SK-N-SH treated with all-trans-retinoic acid at 6 μM for 48 hours (cell line): ENCODE data around the gene BPIFB2.

Experiments used
- ATAC-seq: fragments of 200-7000 bp; cut with Tn5 transposase; 3 replicates; pipeline ENCODE4 v1.9.1; 2020; ENCODE audit warnings: mild to moderate bottlenecking, moderate library complexity
- ARNTL ChIP-seq: fragments of 450-650 bp; formaldehyde crosslinking; IDR thresholded peaks from 2 replicates; pipeline ENCODE4 v1.5.0; 2020; ENCODE audit warnings: low read depth, mild to moderate bottlenecking, moderate library complexity, borderline replicate concordance
- BACH2 ChIP-seq: fragments of 250-450 bp; sonication (Bioruptor Pico); IDR thresholded peaks from 2 replicates; pipeline ENCODE4 v1.9.0; 2021; ENCODE audit warnings: mild to moderate bottlenecking, borderline replicate concordance
- CREB5 ChIP-seq: fragments of 250-450 bp; sonication (Bioruptor Pico); IDR thresholded peaks from 2 replicates; pipeline ENCODE4 v1.5.1; 2020; ENCODE audit warnings: low read depth, mild to moderate bottlenecking, moderate library complexity
- CSDC2 ChIP-seq: fragments of 250-450 bp; sonication (Bioruptor Pico); IDR thresholded peaks from 2 replicates; pipeline ENCODE4 v1.5.0; 2020; ENCODE audit warnings: mild to moderate bottlenecking, moderate library complexity
- CSRNP3 ChIP-seq: fragments of 250-450 bp; sonication (Bioruptor Pico); IDR thresholded peaks from 2 replicates; pipeline ENCODE4 v1.5.1; 2021; ENCODE audit warnings: mild to moderate bottlenecking, moderate library complexity
- ESRRG ChIP-seq: fragments of 250-450 bp; sonication (Bioruptor Pico); IDR thresholded peaks from 2 replicates; pipeline ENCODE4 v1.6.1; 2021; ENCODE audit warnings: mild to moderate bottlenecking
- GLIS3 ChIP-seq: fragments of 250-450 bp; sonication (Bioruptor Pico); IDR thresholded peaks from 2 replicates; pipeline ENCODE4 v1.5.0; 2020; ENCODE audit warnings: mild to moderate bottlenecking, moderate library complexity
- ISL1 ChIP-seq: fragments of 250-450 bp; sonication (Bioruptor Pico); IDR thresholded peaks from 2 replicates; pipeline ENCODE4 v2.1.2; 2022; ENCODE audit warnings: mild to moderate bottlenecking, moderate library complexity
- OSR1 ChIP-seq: fragments of 250-450 bp; sonication (Bioruptor Pico); IDR thresholded peaks from 2 replicates; pipeline ENCODE4 v1.8.0; 2022; ENCODE audit warnings: moderate library complexity, mild to moderate bottlenecking, inconsistent platforms
- PATZ1 ChIP-seq: fragments of 250-450 bp; sonication (Bioruptor Pico); IDR thresholded peaks from 2 replicates; pipeline ENCODE4 v1.8.0; 2020; ENCODE audit warnings: mild to moderate bottlenecking, moderate library complexity, borderline replicate concordance
- PPARA ChIP-seq: fragments of 250-450 bp; sonication (Bioruptor Pico); IDR thresholded peaks from 2 replicates; pipeline ENCODE4 v1.5.0; 2020; ENCODE audit warnings: mild to moderate bottlenecking, borderline replicate concordance
- RARB ChIP-seq: fragments of 250-450 bp; sonication (Bioruptor Pico); IDR thresholded peaks from 2 replicates; pipeline ENCODE4 v1.8.0; 2021; ENCODE audit warnings: mild to moderate bottlenecking, moderate library complexity
- TCF4 ChIP-seq: fragments of 250-450 bp; sonication (Bioruptor Pico); IDR thresholded peaks from 2 replicates; pipeline ENCODE4 v1.8.0; 2021; ENCODE audit warnings: mild to moderate bottlenecking, moderate library complexity, borderline replicate concordance
- TOX ChIP-seq: fragments of 250-450 bp; sonication (Bioruptor Pico); IDR thresholded peaks from 2 replicates; pipeline ENCODE4 v1.8.0; 2021; ENCODE audit warnings: mild to moderate bottlenecking, moderate library complexity, borderline replicate concordance
- ZC3H10 ChIP-seq: fragments of 250-450 bp; sonication (Bioruptor Pico); IDR thresholded peaks from 2 replicates; pipeline ENCODE4 v1.5.1; 2021; ENCODE audit warnings: mild to moderate bottlenecking, moderate library complexity
- ZFP3 ChIP-seq: fragments of 250-450 bp; sonication (Bioruptor Pico); IDR thresholded peaks from 2 replicates; pipeline ENCODE4 v1.5.0; 2020; ENCODE audit warnings: mild to moderate bottlenecking, moderate library complexity
- ZFP30 ChIP-seq: fragments of 450-650 bp; formaldehyde crosslinking; IDR thresholded peaks from 2 replicates; pipeline ENCODE4 v1.5.0; 2022; ENCODE audit warnings: mild to moderate bottlenecking, moderate library complexity
- ZNF565 ChIP-seq: fragments of 450-650 bp; formaldehyde crosslinking; conservative IDR thresholded peaks from 2 replicates; pipeline ENCODE4 v1.5.0; 2020; ENCODE audit warnings: low read depth, mild to moderate bottlenecking, moderate library complexity
- ZNF70 ChIP-seq: fragments of 450-650 bp; formaldehyde crosslinking; IDR thresholded peaks from 2 replicates; pipeline ENCODE4 v1.5.0; 2020; ENCODE audit warnings: mild to moderate bottlenecking, moderate library complexity
- ZNF8 ChIP-seq: fragments of 450-650 bp; formaldehyde crosslinking; IDR thresholded peaks from 2 replicates; pipeline ENCODE4 v1.5.0; 2020; ENCODE audit warnings: mild to moderate bottlenecking, moderate library complexity
- TF ChIP-seq, protein P1 (sequence below): fragments of 250-450 bp; sonication (Bioruptor Pico); IDR thresholded peaks from 2 replicates; pipeline ENCODE4 v1.5.0; 2020; ENCODE audit warnings: mild to moderate bottlenecking, moderate library complexity
- TF ChIP-seq, protein P2 (sequence below): fragments of 250-450 bp; sonication (Bioruptor Pico); IDR thresholded peaks from 2 replicates; pipeline ENCODE4 v1.8.0; 2021; ENCODE audit warnings: low read depth, mild to moderate bottlenecking, moderate library complexity, borderline replicate concordance

Gene BPIFB2

GRCh38 chr20:33006776-33007375 is 628 bp upstream of the BPIFB2 start:
- ATAC-seq = no peak
- no peak for TF ChIP-seq ZNF8
- no peak for TF ChIP-seq CSDC2
- no peak for TF ChIP-seq ZFP3
- TF ChIP-seq ESRRG (CRISPR knock-in tag) = no peak
- no peak for TF ChIP-seq ARNTL (CRISPR knock-in tag)
- TF ChIP-seq CREB5 = no peak
- TF ChIP-seq BACH2 (CRISPR knock-in tag) = no peak
- TF ChIP-seq TCF4 = no peak
- TF ChIP-seq ZNF70 (CRISPR knock-in tag) = no peak
- no peak for TF ChIP-seq RARB (CRISPR knock-in tag)
- TF ChIP-seq OSR1 = no peak
- TF ChIP-seq ZNF565 = no peak
- TF ChIP-seq TOX (CRISPR knock-in tag) = no peak
- TF ChIP-seq, protein P1, sequence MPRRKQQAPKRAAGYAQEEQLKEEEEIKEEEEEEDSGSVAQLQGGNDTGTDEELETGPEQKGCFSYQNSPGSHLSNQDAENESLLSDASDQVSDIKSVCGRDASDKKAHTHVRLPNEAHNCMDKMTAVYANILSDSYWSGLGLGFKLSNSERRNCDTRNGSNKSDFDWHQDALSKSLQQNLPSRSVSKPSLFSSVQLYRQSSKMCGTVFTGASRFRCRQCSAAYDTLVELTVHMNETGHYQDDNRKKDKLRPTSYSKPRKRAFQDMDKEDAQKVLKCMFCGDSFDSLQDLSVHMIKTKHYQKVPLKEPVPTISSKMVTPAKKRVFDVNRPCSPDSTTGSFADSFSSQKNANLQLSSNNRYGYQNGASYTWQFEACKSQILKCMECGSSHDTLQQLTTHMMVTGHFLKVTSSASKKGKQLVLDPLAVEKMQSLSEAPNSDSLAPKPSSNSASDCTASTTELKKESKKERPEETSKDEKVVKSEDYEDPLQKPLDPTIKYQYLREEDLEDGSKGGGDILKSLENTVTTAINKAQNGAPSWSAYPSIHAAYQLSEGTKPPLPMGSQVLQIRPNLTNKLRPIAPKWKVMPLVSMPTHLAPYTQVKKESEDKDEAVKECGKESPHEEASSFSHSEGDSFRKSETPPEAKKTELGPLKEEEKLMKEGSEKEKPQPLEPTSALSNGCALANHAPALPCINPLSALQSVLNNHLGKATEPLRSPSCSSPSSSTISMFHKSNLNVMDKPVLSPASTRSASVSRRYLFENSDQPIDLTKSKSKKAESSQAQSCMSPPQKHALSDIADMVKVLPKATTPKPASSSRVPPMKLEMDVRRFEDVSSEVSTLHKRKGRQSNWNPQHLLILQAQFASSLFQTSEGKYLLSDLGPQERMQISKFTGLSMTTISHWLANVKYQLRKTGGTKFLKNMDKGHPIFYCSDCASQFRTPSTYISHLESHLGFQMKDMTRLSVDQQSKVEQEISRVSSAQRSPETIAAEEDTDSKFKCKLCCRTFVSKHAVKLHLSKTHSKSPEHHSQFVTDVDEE (CRISPR knock-in tag) = no peak
- TF ChIP-seq ISL1 (CRISPR knock-in tag) = no peak
- TF ChIP-seq GLIS3 (CRISPR knock-in tag) = no peak
- TF ChIP-seq PATZ1 (CRISPR knock-in tag) = no peak
- TF ChIP-seq, protein P2, sequence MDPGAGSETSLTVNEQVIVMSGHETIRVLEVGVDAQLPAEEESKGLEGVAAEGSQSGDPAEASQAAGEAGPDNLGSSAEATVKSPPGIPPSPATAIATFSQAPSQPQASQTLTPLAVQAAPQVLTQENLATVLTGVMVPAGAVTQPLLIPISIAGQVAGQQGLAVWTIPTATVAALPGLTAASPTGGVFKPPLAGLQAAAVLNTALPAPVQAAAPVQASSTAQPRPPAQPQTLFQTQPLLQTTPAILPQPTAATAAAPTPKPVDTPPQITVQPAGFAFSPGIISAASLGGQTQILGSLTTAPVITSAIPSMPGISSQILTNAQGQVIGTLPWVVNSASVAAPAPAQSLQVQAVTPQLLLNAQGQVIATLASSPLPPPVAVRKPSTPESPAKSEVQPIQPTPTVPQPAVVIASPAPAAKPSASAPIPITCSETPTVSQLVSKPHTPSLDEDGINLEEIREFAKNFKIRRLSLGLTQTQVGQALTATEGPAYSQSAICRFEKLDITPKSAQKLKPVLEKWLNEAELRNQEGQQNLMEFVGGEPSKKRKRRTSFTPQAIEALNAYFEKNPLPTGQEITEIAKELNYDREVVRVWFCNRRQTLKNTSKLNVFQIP (CRISPR knock-in tag) = no peak
- no peak for TF ChIP-seq ZFP30 (CRISPR knock-in tag)
- TF ChIP-seq CSRNP3 (CRISPR knock-in tag) = no peak

- TF ChIP-seq CSRNP3 (CRISPR knock-in tag) (no peak), ARNTL (CRISPR knock-in tag) (no peak), TCF4 (no peak), ZC3H10 (no peak), ISL1 (CRISPR knock-in tag) (no peak), ZFP3 (no peak), ZNF8 (no peak), PPARA (no peak)
- TF ChIP-seq, protein P1 (CRISPR knock-in tag) = no peak
- TF ChIP-seq, all 23 proteins: peak for 0
- no peak for ATAC-seq
These were observed 1.1 kb downstream of the BPIFB2 start for GRCh38 chr20:33008336-33009213.
